Activated naive CD4-positive, alpha-beta T cell treated with anti-CD3 and anti-CD28 coated beads for 36 hours (primary cell): ENCODE measurements around the gene SNRPD1. TPM values are rescaled to one million over a fixed set of nuclear protein-coding genes. Genes with fewer than 3 reads are reported as not detected.
"Not testable (repeated sequence)": the region's sequence is repeated elsewhere in the genome, so short reads cannot be mapped to it uniquely, and the experiment has no call there.

Experiments
- CTCF ChIA-PET: fragments of 350-600 bp; sonication (Branson Sonifier 250); formaldehyde crosslinking; loops from one replicate; lab custom pipeline; 2021; ENCODE audit warnings: antibody characterized with exemption; lab: Charles Lee
- DNase-seq: peaks from one replicate; pipeline ENCODE4 v3.0.0-alpha.2; 2020
- H3K27ac Mint-ChIP-seq: one replicate; pipeline ENCODE4 v1.8.0; 2021; ENCODE audit warnings: mild to moderate bottlenecking, mixed read lengths
- H3K27me3 Mint-ChIP-seq: one replicate; pipeline ENCODE4 v1.8.0; 2021; ENCODE audit warnings: low read depth, mixed read lengths
- H3K36me3 Mint-ChIP-seq: one replicate; pipeline ENCODE4 v1.8.0; 2021; ENCODE audit warnings: low read depth, mixed read lengths
- H3K4me1 Mint-ChIP-seq: one replicate; pipeline ENCODE4 v1.8.0; 2021; ENCODE audit warnings: low read depth, mixed read lengths
- H3K4me3 Mint-ChIP-seq: one replicate; pipeline ENCODE4 v1.8.0; 2021; ENCODE audit warnings: mild to moderate bottlenecking, moderate library complexity, mixed read lengths
- H3K9me3 Mint-ChIP-seq: one replicate; pipeline ENCODE4 v1.8.0; 2021; ENCODE audit warnings: mixed read lengths
- intact Hi-C: fragments of 100-400 bp; cut with micrococcal nuclease; formaldehyde crosslinking; loops from one replicate; pipeline ENCODE4 v1.15.1; 2023
- total RNA-seq, 2 experiments: library from RNA; stranded (reverse); gene quantifications; one replicate each; pipeline ENCODE4 v1.2.3, GENCODE V29; 2021

The SNRPD1 gene
- total RNA-seq, 2 experiments from 2014 or later, result 133 to 144 TPM

GRCh38 chr18:21640375-21640774 lies 28.3 kb downstream of the SNRPD1 start:
- H3K4me1 Mint-ChIP-seq, result peaks cover 12% of the 10 kb centered on the region
- H3K4me3 Mint-ChIP-seq, H3K36me3 Mint-ChIP-seq, H3K27ac Mint-ChIP-seq, H3K9me3 Mint-ChIP-seq, intact Hi-C loops, H3K27me3 Mint-ChIP-seq, DNase-seq: not testable (repeated sequence)
- CTCF ChIA-PET, result interaction anchor here (0.6 kb wide), 1 partner anchor 40 kb away, joined by 5 read pairs; the partner anchor contains the start of gene ESCO1

- no peak overlapping the region for H3K4me3 Mint-ChIP-seq
- H3K36me3 Mint-ChIP-seq, result peaks cover 19% of the 10 kb centered on the region
- no peaks in the 10 kb centered on the region for H3K9me3 Mint-ChIP-seq
- H3K27me3 Mint-ChIP-seq, result no peaks in the 10 kb centered on the region
- H3K4me1 Mint-ChIP-seq, result no peaks in the 10 kb centered on the region
- H3K27ac Mint-ChIP-seq, result no peak overlapping the region
- intact Hi-C loops, result no loop called here
- DNase-seq, result no peak
- CTCF ChIA-PET, result no interaction called here
Measured at GRCh38 chr18:21650311-21650710, 38.2 kb downstream of the SNRPD1 start.

- Mint-ChIP-seq H3K27me3 (no peaks in the 10 kb centered on the region), H3K4me1 (peaks cover 2% of the 10 kb centered on the region), H3K27ac (no peak overlapping the region), H3K9me3 (no peaks in the 10 kb centered on the region), H3K4me3 (no peak overlapping the region), H3K36me3 (peaks cover 25% of the 10 kb centered on the region)
- DNase-seq, result no peak
- CTCF ChIA-PET, result interaction anchor here (0.7 kb wide), 1 partner anchor 416 kb away, joined by 3 read pairs; no protein-coding TSS in a partner anchor
- intact Hi-C loops, result no loop called here
Measured at GRCh38 chr18:21652073-21652472, 40.0 kb downstream of the SNRPD1 start.

- H3K4me3 Mint-ChIP-seq, result no peak overlapping the region
- CTCF ChIA-PET, result interaction anchor here (0.6 kb wide), 1 partner anchor 308 kb away, joined by 5 read pairs; no protein-coding TSS in a partner anchor
- intact Hi-C loops, result no loop called here
- no peaks in the 10 kb centered on the region for H3K9me3 Mint-ChIP-seq
- peaks cover 2% of the 10 kb centered on the region for H3K4me1 Mint-ChIP-seq
- H3K27me3 Mint-ChIP-seq, result no peaks in the 10 kb centered on the region
- peaks cover 26% of the 10 kb centered on the region for H3K36me3 Mint-ChIP-seq
- H3K27ac Mint-ChIP-seq, result no peak overlapping the region
- no peak for DNase-seq
Measured at GRCh38 chr18:21653361-21653760, 41.2 kb downstream of the SNRPD1 start.

- Mint-ChIP-seq H3K4me3 (no peak overlapping the region), H3K9me3 (no peaks in the 10 kb centered on the region), H3K27ac (no peak overlapping the region), H3K4me1 (peaks cover 2% of the 10 kb centered on the region), H3K36me3 (peaks cover 26% of the 10 kb centered on the region), H3K27me3 (no peaks in the 10 kb centered on the region)
- intact Hi-C loops, result no loop called here
- CTCF ChIA-PET, result no interaction called here
- no peak for DNase-seq
Measured at GRCh38 chr18:21656402-21656801, 44.3 kb downstream of the SNRPD1 start.

- CTCF ChIA-PET, result no interaction called here
- Mint-ChIP-seq H3K36me3 (peaks cover 18% of the 10 kb centered on the region), H3K4me3 (no peak overlapping the region), H3K4me1 (peaks cover 2% of the 10 kb centered on the region), H3K27me3 (no peaks in the 10 kb centered on the region), H3K27ac (no peak overlapping the region), H3K9me3 (no peaks in the 10 kb centered on the region)
- no peak for DNase-seq
- intact Hi-C loops, result no loop called here
Measured at GRCh38 chr18:21660078-21660477, 48.0 kb downstream of the SNRPD1 start.

- no peak for DNase-seq
- H3K4me3 Mint-ChIP-seq, result no peak overlapping the region
- H3K4me1 Mint-ChIP-seq, result no peaks in the 10 kb centered on the region
- CTCF ChIA-PET, result no interaction called here
- intact Hi-C loops, result no loop called here
- no peaks in the 10 kb centered on the region for H3K27me3 Mint-ChIP-seq
- H3K27ac Mint-ChIP-seq, result no peak overlapping the region
- H3K36me3 Mint-ChIP-seq, result peaks cover 14% of the 10 kb centered on the region
- no peaks in the 10 kb centered on the region for H3K9me3 Mint-ChIP-seq
Measured at GRCh38 chr18:21662581-21662980, 50.5 kb downstream of the SNRPD1 start.

GRCh38 chr18:21663578-21663977 lies 51.5 kb downstream of the SNRPD1 start:
- Mint-ChIP-seq H3K27me3 (no peaks in the 10 kb centered on the region), H3K4me1 (no peaks in the 10 kb centered on the region)
- intact Hi-C loops, result no loop called here

GRCh38 chr18:21664069-21664468 lies 52.0 kb downstream of the SNRPD1 start:
- no peak for DNase-seq
- Mint-ChIP-seq H3K4me1 (no peaks in the 10 kb centered on the region), H3K27me3 (no peaks in the 10 kb centered on the region), H3K36me3 (peaks cover 14% of the 10 kb centered on the region), H3K4me3 (no peak overlapping the region), H3K27ac (no peak overlapping the region), H3K9me3 (no peaks in the 10 kb centered on the region)
- CTCF ChIA-PET, result no interaction called here
- intact Hi-C loops, result no loop called here

More at GRCh38 chr18:21663578-21663977, 51.5 kb downstream of the SNRPD1 start:
- no peaks in the 10 kb centered on the region for H3K9me3 Mint-ChIP-seq
- peaks cover 14% of the 10 kb centered on the region for H3K36me3 Mint-ChIP-seq
- H3K27ac Mint-ChIP-seq, result no peak overlapping the region
- CTCF ChIA-PET, result no interaction called here
- no peak for DNase-seq
- H3K4me3 Mint-ChIP-seq, result no peak overlapping the region

- H3K27me3 Mint-ChIP-seq, result no peaks in the 10 kb centered on the region
- H3K27ac Mint-ChIP-seq, result no peak overlapping the region
- peaks cover 4% of the 10 kb centered on the region for H3K36me3 Mint-ChIP-seq
- peaks cover under 1% of the 10 kb centered on the region for H3K4me1 Mint-ChIP-seq
- intact Hi-C loops, result no loop called here
- CTCF ChIA-PET, result interaction anchor here (1.1 kb wide), 1 partner anchor 15 kb away, joined by 4 read pairs; no protein-coding TSS in a partner anchor
- no peaks in the 10 kb centered on the region for H3K9me3 Mint-ChIP-seq
- no peak for DNase-seq
- no peak overlapping the region for H3K4me3 Mint-ChIP-seq
Measured at GRCh38 chr18:21669736-21670285, 57.7 kb downstream of the SNRPD1 start.

GRCh38 chr18:21672521-21673267 lies 60.6 kb downstream of the SNRPD1 start:
- intact Hi-C loops, result no loop called here
- Mint-ChIP-seq H3K9me3 (no peaks in the 10 kb centered on the region), H3K27me3 (no peaks in the 10 kb centered on the region), H3K27ac (no peak overlapping the region), H3K36me3 (peaks cover 2% of the 10 kb centered on the region), H3K4me3 (no peak overlapping the region), H3K4me1 (peaks cover 2% of the 10 kb centered on the region)
- CTCF ChIA-PET, result no interaction called here
- no peak for DNase-seq

- H3K4me3 Mint-ChIP-seq, intact Hi-C loops, CTCF ChIA-PET, H3K27ac Mint-ChIP-seq, H3K27me3 Mint-ChIP-seq, H3K36me3 Mint-ChIP-seq, H3K4me1 Mint-ChIP-seq, H3K9me3 Mint-ChIP-seq: not testable (repeated sequence)
- DNase-seq, result peak; percentile 19
Measured at GRCh38 chr18:21675354-21675753, 63.2 kb downstream of the SNRPD1 start.

GRCh38 chr18:21678859-21679258 lies 66.7 kb downstream of the SNRPD1 start:
- CTCF ChIA-PET, result no interaction called here
- DNase-seq, result no peak
- intact Hi-C loops, result no loop called here
- H3K9me3 Mint-ChIP-seq, result no peaks in the 10 kb centered on the region
- peaks cover 3% of the 10 kb centered on the region for H3K36me3 Mint-ChIP-seq
- no peaks in the 10 kb centered on the region for H3K27me3 Mint-ChIP-seq
- peaks cover 6% of the 10 kb centered on the region for H3K4me1 Mint-ChIP-seq
- no peak overlapping the region for H3K4me3 Mint-ChIP-seq
- H3K27ac Mint-ChIP-seq, result no peak overlapping the region
